Measurements from ENCODE around the gene AGPAT3.

DNA sequence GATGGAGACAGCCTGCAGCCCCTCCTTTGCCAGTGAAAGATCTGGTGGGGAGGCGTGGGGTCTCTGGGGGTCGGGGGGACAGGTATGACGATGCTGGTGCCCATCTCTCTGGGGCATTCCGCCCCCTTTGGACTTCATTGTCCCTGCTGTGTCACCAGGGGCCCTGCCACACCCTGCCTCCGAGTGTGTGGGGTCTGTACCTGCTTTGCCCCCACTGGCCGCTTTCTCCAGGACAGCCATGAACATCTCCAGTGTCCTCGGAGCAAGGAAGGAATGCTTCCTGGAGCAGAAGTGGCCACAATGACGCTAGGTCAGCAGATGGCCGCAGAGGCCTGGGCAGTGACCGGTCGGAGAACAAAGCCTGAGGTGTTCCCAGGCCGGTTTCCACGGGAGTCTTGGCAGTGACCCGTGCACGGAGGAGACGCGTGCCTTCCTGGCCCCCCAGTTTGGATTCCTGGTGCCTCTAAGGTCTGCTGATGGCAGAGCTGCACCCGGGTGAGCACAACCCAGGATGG lies 128.5 kb downstream of the AGPAT3 start:
- no peak for TF ChIP-seq CTCF (IDR thresholded peaks at IDR 0.05; ENCODE audit: extremely low read depth in 1 of 2, insufficient read depth in 1 of 2, low read depth in 1 of 2, low read length in 2 of 2)
- no peak for TF ChIP-seq EZH2 (IDR thresholded peaks at IDR 0.05; ENCODE audit: borderline replicate concordance, low read depth, low read length, severe bottlenecking)
